ENCODE measurements around the gene PSMA5.

The PSMA5 gene

DNA sequence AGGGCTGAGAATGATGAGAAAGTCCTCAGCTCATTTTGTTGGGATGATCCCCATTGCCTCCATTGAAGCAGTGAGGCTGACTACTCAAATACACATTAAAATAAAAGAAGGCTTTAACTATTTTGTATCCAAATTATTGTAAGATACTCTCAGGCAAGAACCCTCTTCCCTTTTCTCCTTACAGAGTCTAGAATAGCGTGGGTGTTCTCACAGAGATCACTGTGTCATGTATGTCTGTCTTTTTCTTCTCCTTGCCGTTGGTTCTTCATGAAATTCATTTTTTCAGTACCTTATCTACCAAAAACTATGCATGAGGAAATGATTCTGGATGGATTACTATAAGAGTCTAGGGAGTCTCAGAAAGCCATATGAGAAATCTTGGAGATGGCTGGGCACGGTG, 58.6 kb downstream of the PSMA5 start:
- DNase-seq: no peak

DNA sequence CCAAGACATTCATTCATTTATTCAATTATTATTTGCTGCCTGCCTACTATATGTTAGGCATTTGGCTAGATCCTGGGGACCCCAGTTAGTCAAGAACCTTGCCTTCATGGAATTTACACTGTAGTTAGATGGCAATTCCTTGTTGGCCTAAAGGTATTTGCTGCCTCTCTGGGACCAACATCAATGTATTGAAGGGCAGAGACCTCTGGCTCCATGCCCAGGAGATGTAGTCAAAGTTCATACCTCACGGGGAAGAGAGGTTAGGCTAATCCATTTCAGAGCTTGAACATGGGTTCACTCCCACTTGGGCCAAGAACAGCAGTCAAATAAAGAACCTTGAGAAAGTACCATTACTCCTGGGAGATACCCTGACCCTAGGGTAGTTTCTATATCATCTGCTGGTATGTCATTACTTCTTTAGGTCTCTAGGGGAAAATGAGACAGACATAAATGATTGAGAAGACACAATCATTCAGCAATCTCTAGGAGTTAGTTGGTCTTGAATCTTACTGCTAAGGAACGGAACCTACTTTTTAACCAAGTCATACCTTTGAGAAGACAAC, 60.5 kb downstream of the PSMA5 start:
- no peak for DNase-seq

GRCh38 chr1:109361649-109362048, 64.6 kb downstream of the PSMA5 start:
- no peak for DNase-seq

DNA sequence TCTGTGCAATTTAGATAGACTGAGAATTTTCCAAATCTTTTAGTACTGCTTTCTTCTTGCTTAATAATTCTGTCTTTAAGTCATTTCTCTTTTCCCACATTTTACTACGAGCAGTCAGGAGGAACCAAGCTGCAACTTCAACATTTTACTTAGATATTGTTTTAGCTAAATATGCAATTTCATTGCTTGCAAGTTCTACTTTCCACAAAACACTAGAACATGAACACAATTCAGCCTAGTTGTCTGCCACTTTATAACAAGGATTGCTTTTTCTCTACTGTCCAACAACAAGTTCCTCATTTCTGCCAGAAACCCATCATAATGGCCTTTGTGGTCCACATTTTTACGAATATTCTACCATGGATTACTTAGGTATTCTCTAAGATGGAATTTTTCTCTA, 65.2 kb downstream of the PSMA5 start:
- DNase-seq: no peak

DNA sequence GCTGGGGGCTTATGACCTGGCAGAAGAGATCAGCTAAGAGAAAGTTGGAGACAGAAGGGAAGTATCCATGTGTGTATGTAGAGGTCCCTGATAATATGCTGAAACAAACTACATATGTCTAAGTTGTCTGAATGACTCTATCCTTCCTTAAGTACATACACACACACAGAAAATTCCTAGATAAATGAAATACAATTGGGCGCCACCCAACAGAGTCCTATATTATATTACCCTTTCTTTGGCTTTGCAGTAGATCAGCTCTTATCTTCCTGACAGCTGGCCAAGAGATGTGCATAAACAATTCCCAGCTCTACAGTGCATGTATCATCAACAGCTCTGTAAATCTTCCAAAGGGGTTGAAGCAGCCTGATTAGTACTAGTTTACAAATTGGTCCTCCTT, 68.6 kb downstream of the PSMA5 start:
- DNase-seq: no peak

- no peak for DNase-seq
These were observed 69.3 kb downstream of the PSMA5 start for GRCh38 chr1:109356915-109357314.

DNA sequence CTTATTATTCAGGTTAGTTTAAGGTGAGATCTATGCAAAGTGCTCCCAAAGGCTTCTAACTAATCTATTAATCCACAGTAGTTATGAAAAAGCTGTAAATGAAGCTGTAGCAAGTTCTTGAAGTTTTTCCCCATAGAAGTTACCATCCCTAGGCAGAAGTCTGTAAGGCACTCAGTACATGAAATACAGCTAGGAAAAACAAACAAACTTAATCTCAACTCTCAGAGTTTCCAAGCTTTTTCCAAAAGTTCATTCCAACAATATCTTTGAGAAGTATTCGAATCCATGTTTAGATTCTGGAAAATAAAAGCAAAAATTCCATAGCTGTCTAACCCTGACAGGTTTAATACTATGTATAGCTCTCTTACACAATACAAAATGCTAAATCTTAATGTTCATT, 69.7 kb downstream of the PSMA5 start:
- DNase-seq: no peak

- DNase-seq: no peak
These were observed 71.3 kb downstream of the PSMA5 start for GRCh38 chr1:109354929-109355328.

DNA sequence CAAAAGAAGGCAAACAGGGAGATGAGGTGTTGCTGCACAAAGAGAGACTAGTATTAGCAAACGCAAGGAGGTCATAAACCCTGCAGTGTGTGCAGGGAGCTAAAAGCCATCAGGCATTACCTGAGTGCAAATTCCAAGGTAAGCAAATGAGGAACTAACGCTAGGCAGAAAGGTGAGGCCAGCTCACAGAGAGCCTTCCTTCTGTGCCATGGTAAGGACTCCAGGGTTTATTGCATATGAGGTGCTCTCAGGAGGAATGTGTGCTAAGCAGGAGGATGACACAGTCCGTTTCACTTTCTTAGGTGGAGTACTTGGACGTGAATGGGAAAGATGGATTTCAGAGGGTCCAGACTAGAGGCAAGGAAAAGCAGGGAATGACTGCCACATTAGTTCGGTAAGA, 74.8 kb downstream of the PSMA5 start:
- DNase-seq: no peak

DNA sequence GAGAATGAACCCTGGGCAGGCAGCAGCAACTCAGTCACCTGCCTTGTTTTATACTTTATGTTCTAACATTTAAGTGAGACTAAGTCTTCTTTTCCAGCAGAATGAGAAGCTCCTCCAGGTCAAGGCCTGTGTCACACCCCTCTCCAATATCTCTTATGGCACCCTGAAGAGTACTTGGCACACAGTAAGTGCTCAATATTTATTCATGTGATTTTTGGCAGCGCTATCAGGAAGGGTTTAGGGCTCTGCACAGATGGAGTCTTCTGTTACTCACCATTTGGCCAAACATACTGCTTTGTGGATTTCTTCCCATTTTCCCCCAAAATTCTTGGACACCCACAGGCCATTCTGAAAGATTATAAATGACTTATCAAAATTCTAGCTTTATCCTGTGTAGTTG, 75.6 kb downstream of the PSMA5 start:
- no peak for DNase-seq

DNA sequence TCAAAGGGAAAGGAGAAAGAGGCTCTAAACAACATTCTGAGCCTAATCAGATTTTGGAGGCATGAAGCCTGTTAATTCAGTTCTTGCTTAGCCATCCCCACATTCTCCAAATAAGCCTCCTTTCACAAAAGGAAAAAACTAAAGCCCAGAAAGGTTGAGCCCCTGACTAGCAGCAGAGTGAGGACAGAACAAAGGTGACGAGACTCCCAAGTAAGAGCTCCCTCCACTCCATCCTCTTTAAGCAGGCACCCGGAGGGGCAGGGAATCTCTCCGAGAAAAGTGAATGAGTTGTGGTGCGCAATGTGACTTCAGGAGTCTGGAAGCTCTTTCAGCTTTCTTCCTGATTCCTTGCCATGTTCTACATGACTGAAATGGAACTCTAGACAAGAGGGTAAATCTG, 76.1 kb downstream of the PSMA5 start:
- no peak for DNase-seq

All from GOT3 (cell line).